Upper lobe of right lung (tissue), 1 donor: Measurements from ENCODE around the gene SLC23A1. TPM values are rescaled to one million over a fixed set of nuclear protein-coding genes. Genes with fewer than 3 reads are reported as not detected.

ENCODE experiments used
- ATAC-seq: fragments of 200-7000 bp; cut with Tn5 transposase; one replicate; pipeline ENCODE4 v1.9.1; 2020; ENCODE audit warnings: mild to moderate bottlenecking, moderate library complexity
- DNase-seq: peaks from one replicate; pipeline ENCODE4 v3.0.0-alpha.2; 2020
- H3K27ac ChIP-seq: fragments of 200-600 bp; one replicate; pipeline ENCODE4 v1.8.0; 2022
- H3K27me3 ChIP-seq: fragments of 200-600 bp; one replicate; pipeline ENCODE4 v1.8.0; 2022; ENCODE audit warnings: mild to moderate bottlenecking
- H3K36me3 ChIP-seq: fragments of 200-600 bp; one replicate; pipeline ENCODE4 v1.8.0; 2022
- H3K4me1 ChIP-seq: fragments of 200-600 bp; one replicate; pipeline ENCODE4 v1.8.0; 2022
- H3K4me3 ChIP-seq: fragments of 200-600 bp; one replicate; pipeline ENCODE4 v1.8.0; 2022; ENCODE audit warnings: mild to moderate bottlenecking
- H3K9me3 ChIP-seq: fragments of 200-600 bp; one replicate; pipeline ENCODE4 v1.8.0; 2022
- CTCF ChIP-seq: fragments of 200-600 bp; IDR thresholded peaks from one replicate; pipeline ENCODE4 v1.8.0; 2022; ENCODE audit warnings: antibody characterized with exemption
- intact Hi-C: fragments of 100-400 bp; cut with DNase I; formaldehyde crosslinking; loops from one replicate; pipeline ENCODE4 v1.11.0; 2022
- total RNA-seq: library from RNA; stranded (reverse); fragmentation: NEBNext Ultra II Directional; extraction: Animal tissue kit (Norgen Biotek cat#: 25700); gene quantifications from one replicate; pipeline ENCODE4 v1.2.1, GENCODE V29; 2021
- donor health status: DM: no; HTN: yes; CAD: no; lungs with severe emphysema.

SLC23A1 gene
- total RNA-seq, 1 donor from 2014 or later: not detected

GRCh38 chr5:139404484-139404840 is 21.4 kb upstream of the SLC23A1 start:
- H3K9me3 ChIP-seq: no peaks in the 10 kb centered on the region
- peak overlapping the region; percentile 89 for H3K27ac ChIP-seq
- H3K36me3 ChIP-seq: no peaks in the 10 kb centered on the region
- no peak for TF ChIP-seq CTCF
- H3K4me1 ChIP-seq: peaks cover 6% of the 10 kb centered on the region
- intact Hi-C loops: no loop called here
- DNase-seq: no peak
- no peaks in the 10 kb centered on the region for H3K27me3 ChIP-seq
- peak overlapping the region; percentile 51 for H3K4me3 ChIP-seq
- ATAC-seq: no peak

- H3K27me3 ChIP-seq: no peaks in the 10 kb centered on the region
- intact Hi-C loops: no loop called here
- peak within 1 kb of the TSS; percentile 51 for H3K4me3 ChIP-seq
- H3K9me3 ChIP-seq: no peaks in the 10 kb centered on the region
- TF ChIP-seq CTCF: no peak
- DNase-seq: peak; percentile 99
- peaks cover 6% of the 10 kb centered on the region for H3K4me1 ChIP-seq
- peak within 1 kb of the TSS; percentile 89 for H3K27ac ChIP-seq
- peak; percentile 97 for ATAC-seq
- no peaks in the 10 kb centered on the region for H3K36me3 ChIP-seq
Observed at GRCh38 chr5:139403787-139404483, 20.8 kb upstream of the SLC23A1 start, which contains the start of gene SPATA24. SPATA24 (minus strand) TSS chr5:139404089; CDS start chr5:139404060, 29 bp downstream.

- no peaks in the 10 kb centered on the region for H3K9me3 ChIP-seq
- TF ChIP-seq CTCF: no peak
- intact Hi-C loops: no loop called here
- DNase-seq (no peak), ATAC-seq (no peak)
- H3K36me3 ChIP-seq: no peaks in the 10 kb centered on the region
- peak overlapping the region; percentile 89 for H3K27ac ChIP-seq
- peak overlapping the region; percentile 51 for H3K4me3 ChIP-seq
- H3K4me1 ChIP-seq: peaks cover 6% of the 10 kb centered on the region
- H3K27me3 ChIP-seq: no peaks in the 10 kb centered on the region
Observed at GRCh38 chr5:139403418-139403786, 20.3 kb upstream of the SLC23A1 start.

GRCh38 chr5:139402561-139403158 is 19.6 kb upstream of the SLC23A1 start:
- ATAC-seq: peak; percentile 5
- intact Hi-C loops: no loop called here
- TF ChIP-seq CTCF: peak; percentile 44
- Histone ChIP-seq H3K27ac (peak overlapping the region; percentile 89), H3K36me3 (no peaks in the 10 kb centered on the region), H3K27me3 (no peaks in the 10 kb centered on the region), H3K4me1 (peaks cover 6% of the 10 kb centered on the region), H3K4me3 (no peak overlapping the region), H3K9me3 (no peaks in the 10 kb centered on the region)
- DNase-seq: no peak

- TF ChIP-seq CTCF: no peak
- Histone ChIP-seq H3K9me3 (no peaks in the 10 kb centered on the region), H3K36me3 (no peaks in the 10 kb centered on the region), H3K27me3 (no peaks in the 10 kb centered on the region), H3K4me1 (peaks cover 6% of the 10 kb centered on the region), H3K4me3 (no peak overlapping the region), H3K27ac (no peak overlapping the region)
- no peak for ATAC-seq
- no peak for DNase-seq
- intact Hi-C loops: no loop called here
Observed at GRCh38 chr5:139401546-139401945, 18.4 kb upstream of the SLC23A1 start.
